Fibroblast of lung (primary cell): ENCODE results near the gene PAPOLA. TPM values are rescaled to one million over a fixed set of nuclear protein-coding genes. Genes with fewer than 3 reads are reported as not detected.
A peak's percentile ranks its signal among the peaks of the same experiment; 100 is the strongest.

Source experiments
- DNase-seq, 2 donors: peaks; one replicate each; pipeline versions ENCODE4 v3.0.0 to v3.0.0-alpha.2; 2010; ENCODE audit warnings: low read depth in 2 of 2
- H2AFZ ChIP-seq: 2 replicates; pipeline ENCODE4 v1.5.1; 2012; ENCODE audit warnings: low read length, control low read depth, inconsistent platforms
- H3K27ac ChIP-seq: 2 replicates; pipeline ENCODE4 v1.5.1; 2011; ENCODE audit warnings: low read length, control low read depth; ENCODE audit not compliant: insufficient read depth
- H3K27me3 ChIP-seq: 2 replicates; pipeline ENCODE4 v1.5.1; 2011; ENCODE audit warnings: mild to moderate bottlenecking, low read length; ENCODE audit not compliant: control insufficient read depth, insufficient read depth
- H3K36me3 ChIP-seq: 2 replicates; pipeline ENCODE4 v1.5.1; 2011; ENCODE audit warnings: low read length; ENCODE audit not compliant: control insufficient read depth, insufficient read depth
- H3K4me1 ChIP-seq: 2 replicates; pipeline ENCODE4 v1.5.1; 2011; ENCODE audit warnings: low read length; ENCODE audit not compliant: control insufficient read depth, insufficient read depth; ENCODE audit errors: extremely low read depth
- H3K4me2 ChIP-seq: 2 replicates; pipeline ENCODE4 v1.5.1; 2011; ENCODE audit warnings: low read length, control low read depth; ENCODE audit not compliant: insufficient read depth; ENCODE audit errors: extremely low read depth
- H3K4me3 ChIP-seq, 4 experiments: fragments of 200-600 bp in 1 of 4; sonication (generic) in 1 of 4; replicated peaks in 1 of 4; 2 replicates each; pipeline ENCODE4 v1.5.1; 2011 to 2016; ENCODE audit warnings: low read length in 4 of 4, low read depth in 3 of 4, mild to moderate bottlenecking in 3 of 4, control low read depth in 2 of 4, inconsistent platforms in 1 of 4, mixed read lengths in 1 of 4; ENCODE audit not compliant: insufficient read depth in 1 of 4; ENCODE audit errors: control extremely low read depth in 1 of 4
- H3K79me2 ChIP-seq: 2 replicates; pipeline ENCODE4 v1.5.1; 2012; ENCODE audit warnings: mild to moderate bottlenecking, low read length, inconsistent platforms; ENCODE audit not compliant: control insufficient read depth, insufficient read depth
- H3K9ac ChIP-seq: 2 replicates; pipeline ENCODE4 v1.5.1; 2011; ENCODE audit warnings: mild to moderate bottlenecking, low read length, control low read depth; ENCODE audit not compliant: insufficient read depth
- H3K9me3 ChIP-seq: 2 replicates; pipeline ENCODE4 v1.5.1; 2012; ENCODE audit warnings: low read depth, low read length; ENCODE audit not compliant: control insufficient read depth, insufficient read depth
- H4K20me1 ChIP-seq: 2 replicates; pipeline ENCODE4 v1.5.1; 2011; ENCODE audit warnings: low read length; ENCODE audit not compliant: control insufficient read depth, insufficient read depth; ENCODE audit errors: extremely low read depth
- EZH2 ChIP-seq: IDR thresholded peaks from 2 replicates; pipeline ENCODE4 v1.5.1; 2012; ENCODE audit warnings: low read length, control low read depth, mild to moderate bottlenecking; ENCODE audit errors: missing control alignments
- polyA plus RNA-seq, 2 donors: library from polyadenylated mRNA; depleted of rRNA in 1 of 2; stranded (reverse) in 1 of 2; unstranded in 1 of 2; fragments of >200 nt; gene quantifications; 2 replicates each; pipeline ENCODE4 v1.2.1, GENCODE V29; 2011 to 2012; ENCODE audit warnings: missing spikeins in 1 of 2
- total RNA-seq: library from RNA; depleted of rRNA; stranded (reverse); fragments of >200 nt; gene quantifications from 2 replicates; pipeline ENCODE4 v1.2.1, GENCODE V29; 2014
- TF ChIP-seq, protein P1 (sequence below), 2 donors: IDR thresholded peaks in 1 of 2; conservative IDR thresholded peaks in 1 of 2; 1 replicate in 1 of 2; 2 replicates in 1 of 2; pipeline ENCODE4 v1.5.1; 2011 to 2012; ENCODE audit warnings: low read length in 2 of 2, control low read depth in 1 of 2, inconsistent platforms in 1 of 2, low read depth in 1 of 2, mild to moderate bottlenecking in 1 of 2

The PAPOLA gene
- total and polyA plus RNA-seq, 2 donors (not counting 1 experiment from before 2014, with no cell fraction given): 109 to 141 TPM

GRCh38 chr14:96584199-96584906 lies 82.2 kb downstream of the PAPOLA start:
- Histone ChIP-seq H3K4me1 (no peaks in the 10 kb centered on the region), H3K9me3 (no peaks in the 10 kb centered on the region), H3K4me3 (no peak overlapping the region), H3K9ac (no peak overlapping the region), H3K79me2 (no peaks in the 10 kb centered on the region), H3K27ac (no peak overlapping the region), H3K36me3 (no peaks in the 10 kb centered on the region), H2AFZ (no peak overlapping the region), H3K27me3 (peaks cover 6% of the 10 kb centered on the region), H4K20me1 (no peaks in the 10 kb centered on the region), H3K4me2 (no peak overlapping the region)
- DNase-seq: peak in 1 of 2 donors; percentile 35
- TF ChIP-seq, protein P1, sequence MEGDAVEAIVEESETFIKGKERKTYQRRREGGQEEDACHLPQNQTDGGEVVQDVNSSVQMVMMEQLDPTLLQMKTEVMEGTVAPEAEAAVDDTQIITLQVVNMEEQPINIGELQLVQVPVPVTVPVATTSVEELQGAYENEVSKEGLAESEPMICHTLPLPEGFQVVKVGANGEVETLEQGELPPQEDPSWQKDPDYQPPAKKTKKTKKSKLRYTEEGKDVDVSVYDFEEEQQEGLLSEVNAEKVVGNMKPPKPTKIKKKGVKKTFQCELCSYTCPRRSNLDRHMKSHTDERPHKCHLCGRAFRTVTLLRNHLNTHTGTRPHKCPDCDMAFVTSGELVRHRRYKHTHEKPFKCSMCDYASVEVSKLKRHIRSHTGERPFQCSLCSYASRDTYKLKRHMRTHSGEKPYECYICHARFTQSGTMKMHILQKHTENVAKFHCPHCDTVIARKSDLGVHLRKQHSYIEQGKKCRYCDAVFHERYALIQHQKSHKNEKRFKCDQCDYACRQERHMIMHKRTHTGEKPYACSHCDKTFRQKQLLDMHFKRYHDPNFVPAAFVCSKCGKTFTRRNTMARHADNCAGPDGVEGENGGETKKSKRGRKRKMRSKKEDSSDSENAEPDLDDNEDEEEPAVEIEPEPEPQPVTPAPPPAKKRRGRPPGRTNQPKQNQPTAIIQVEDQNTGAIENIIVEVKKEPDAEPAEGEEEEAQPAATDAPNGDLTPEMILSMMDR (conservative IDR thresholded peaks at IDR 0.05 in 1 of 2, IDR thresholded peaks at IDR 0.05 in 1 of 2; ENCODE audit: low read depth in 1 of 2, low read length in 2 of 2): peak in 1 of 2 donors; percentile 16
- TF ChIP-seq EZH2: no peak

DNA sequence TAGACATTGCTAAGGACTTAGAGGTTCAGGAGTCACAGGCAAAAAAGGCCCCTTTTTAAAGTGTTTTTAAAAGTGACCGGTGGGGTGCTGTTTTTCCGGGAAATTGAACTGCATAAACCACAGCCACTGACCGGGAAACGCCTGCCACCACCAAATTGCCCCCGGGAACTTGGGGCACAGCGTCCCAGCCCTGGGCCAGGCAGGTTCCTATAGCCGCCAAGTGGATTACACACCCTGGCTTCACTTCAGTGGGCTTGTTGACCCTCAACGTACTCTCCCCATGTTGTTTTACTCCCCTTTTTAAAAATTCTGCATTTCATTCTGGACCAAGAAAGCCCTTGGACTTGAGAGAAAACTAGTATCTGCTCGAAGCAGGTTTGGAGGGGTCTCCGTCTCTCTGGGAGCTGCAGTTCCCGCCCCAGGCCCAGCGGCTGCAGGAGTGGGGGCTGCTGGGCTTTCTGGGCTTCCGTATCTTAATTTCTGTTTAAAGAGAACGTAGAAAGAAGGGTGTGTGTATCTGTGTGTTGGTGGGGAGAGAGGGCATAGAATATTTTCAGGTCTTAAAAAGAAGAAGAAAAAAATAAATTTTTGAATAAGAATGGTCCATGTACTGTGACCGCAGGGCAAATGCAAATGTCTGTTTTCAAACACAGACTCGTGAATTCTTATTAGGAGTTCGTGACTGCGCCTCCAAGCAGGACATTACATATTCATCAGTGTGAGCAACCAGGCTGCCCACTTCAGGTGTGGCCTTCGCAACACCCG lies 82.9 kb downstream of the PAPOLA start:
- TF ChIP-seq, protein P1 (conservative IDR thresholded peaks at IDR 0.05 in 1 of 2, IDR thresholded peaks at IDR 0.05 in 1 of 2; ENCODE audit: low read depth in 1 of 2, low read length in 2 of 2): no peak
- TF ChIP-seq EZH2: no peak
- no peak overlapping the region for H3K4me2 ChIP-seq
- no peak overlapping the region for H3K9ac ChIP-seq
- peaks cover 6% of the 10 kb centered on the region for H3K27me3 ChIP-seq
- H3K36me3 ChIP-seq: no peaks in the 10 kb centered on the region
- no peak for DNase-seq
- H3K27ac ChIP-seq: no peak overlapping the region
- no peaks in the 10 kb centered on the region for H3K4me1 ChIP-seq
- no peak overlapping the region for H2AFZ ChIP-seq
- no peaks in the 10 kb centered on the region for H4K20me1 ChIP-seq
- H3K4me3 ChIP-seq: no peak overlapping the region
- H3K79me2 ChIP-seq: no peaks in the 10 kb centered on the region
- no peaks in the 10 kb centered on the region for H3K9me3 ChIP-seq

- Histone ChIP-seq H3K36me3 (no peaks in the 10 kb centered on the region), H3K27me3 (peaks cover 6% of the 10 kb centered on the region), H4K20me1 (no peaks in the 10 kb centered on the region), H3K4me1 (no peaks in the 10 kb centered on the region), H3K9me3 (no peaks in the 10 kb centered on the region), H3K27ac (no peak overlapping the region), H3K4me3 (no peak overlapping the region), H3K79me2 (no peaks in the 10 kb centered on the region), H3K9ac (no peak overlapping the region), H3K4me2 (no peak overlapping the region), H2AFZ (no peak overlapping the region)
- DNase-seq: no peak
- TF ChIP-seq, protein P1 (conservative IDR thresholded peaks at IDR 0.05 in 1 of 2, IDR thresholded peaks at IDR 0.05 in 1 of 2; ENCODE audit: low read depth in 1 of 2, low read length in 2 of 2): no peak
- TF ChIP-seq EZH2: no peak
Observed at GRCh38 chr14:96585672-96586013, 83.5 kb downstream of the PAPOLA start.
